ENCODE measurements around the gene GNLY. TPM values are rescaled to one million over a fixed set of nuclear protein-coding genes. Genes with fewer than 3 reads are reported as not detected.
A peak's percentile ranks its signal among the peaks of the same experiment; 100 is the strongest.
"Not testable (repeated sequence)": the region's sequence is repeated elsewhere in the genome, so short reads cannot be mapped to it uniquely, and the experiment has no call there.

Gene GNLY
- total RNA-seq, 1 donor from 2014 or later = 2.2 TPM

GRCh38 chr2:85707304-85707703, 13.1 kb downstream of the GNLY start:
- peak; percentile 85 for DNase-seq (ENCODE audit: low spot score)

DNA sequence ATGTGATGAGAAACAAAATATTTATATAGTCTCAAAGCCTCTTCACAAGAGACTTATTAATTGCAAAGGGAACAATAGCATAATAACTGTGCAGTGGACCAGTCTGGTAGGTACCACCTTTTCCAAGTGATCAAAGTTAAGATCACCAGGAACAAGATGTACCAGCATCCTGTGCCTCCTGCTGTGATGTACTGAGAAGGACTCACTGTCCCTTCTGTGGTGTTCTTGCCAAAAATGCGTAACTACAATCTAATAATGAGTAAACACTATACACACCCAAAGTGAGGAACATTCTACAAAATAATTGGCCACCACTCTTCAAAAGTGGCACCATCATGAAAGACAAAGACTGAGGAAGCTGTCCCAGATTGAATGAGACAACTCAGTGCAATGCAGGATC, 14.5 kb downstream of the GNLY start:
- no peak for DNase-seq (ENCODE audit: low spot score)

- DNase-seq (ENCODE audit: low spot score) = peak; percentile 68
These were observed 15.2 kb downstream of the GNLY start for GRCh38 chr2:85709401-85709811.

- no peak for DNase-seq (ENCODE audit: low spot score)
These were observed 16.8 kb downstream of the GNLY start for GRCh38 chr2:85710687-85711577.

- DNase-seq (ENCODE audit: low spot score) = no peak
These were observed 17.5 kb downstream of the GNLY start for GRCh38 chr2:85711578-85712060.

DNA sequence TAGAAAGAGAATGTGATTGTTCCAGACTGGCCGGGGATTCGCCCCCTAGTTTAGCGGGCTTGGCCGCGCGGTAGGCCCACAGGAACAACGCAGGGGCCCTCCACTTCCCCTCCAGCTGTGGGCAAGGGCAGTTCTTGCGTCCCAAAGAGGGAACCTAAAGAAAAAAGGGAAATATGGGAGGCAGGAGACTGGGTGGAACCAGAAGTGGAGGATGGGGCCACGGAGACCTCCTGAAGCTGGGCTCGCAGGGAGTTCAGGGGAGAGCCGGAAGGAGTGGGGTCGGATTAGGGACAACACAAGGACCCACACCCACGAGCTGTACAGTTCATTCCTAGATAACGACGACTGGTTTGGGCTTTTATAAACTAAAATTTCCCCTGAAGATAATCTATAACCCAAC, 18.2 kb downstream of the GNLY start:
- peak; percentile 35 for DNase-seq (ENCODE audit: low spot score)

GRCh38 chr2:85712849-85713612, 18.9 kb downstream of the GNLY start:
- DNase-seq (ENCODE audit: low spot score) = no peak

GRCh38 chr2:85713836-85714235, 19.7 kb downstream of the GNLY start:
- DNase-seq (ENCODE audit: low spot score) = no peak

DNA sequence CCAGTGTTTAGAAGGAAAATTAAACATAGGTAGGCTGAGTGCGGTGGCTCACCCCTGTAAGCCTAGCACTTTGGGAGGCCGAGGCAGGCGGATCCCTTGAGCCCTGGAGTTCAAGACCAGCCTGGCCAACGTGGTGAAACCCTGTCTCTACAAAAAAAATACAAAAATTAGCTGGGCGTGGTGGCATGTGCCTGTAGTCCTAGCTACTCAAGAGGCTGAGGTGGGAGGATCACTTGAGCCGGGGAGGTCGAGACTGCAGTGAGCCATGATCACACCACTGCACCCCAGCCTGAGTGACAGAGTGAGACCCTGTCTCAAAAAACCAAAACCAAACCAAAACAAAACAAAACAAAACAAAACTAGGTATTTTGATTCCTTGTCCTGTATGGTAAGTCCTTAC, 20.3 kb downstream of the GNLY start:
- DNase-seq (ENCODE audit: low spot score) = not testable (repeated sequence)

GRCh38 chr2:85714841-85715240, 20.7 kb downstream of the GNLY start:
- DNase-seq (ENCODE audit: low spot score) = no peak

DNA sequence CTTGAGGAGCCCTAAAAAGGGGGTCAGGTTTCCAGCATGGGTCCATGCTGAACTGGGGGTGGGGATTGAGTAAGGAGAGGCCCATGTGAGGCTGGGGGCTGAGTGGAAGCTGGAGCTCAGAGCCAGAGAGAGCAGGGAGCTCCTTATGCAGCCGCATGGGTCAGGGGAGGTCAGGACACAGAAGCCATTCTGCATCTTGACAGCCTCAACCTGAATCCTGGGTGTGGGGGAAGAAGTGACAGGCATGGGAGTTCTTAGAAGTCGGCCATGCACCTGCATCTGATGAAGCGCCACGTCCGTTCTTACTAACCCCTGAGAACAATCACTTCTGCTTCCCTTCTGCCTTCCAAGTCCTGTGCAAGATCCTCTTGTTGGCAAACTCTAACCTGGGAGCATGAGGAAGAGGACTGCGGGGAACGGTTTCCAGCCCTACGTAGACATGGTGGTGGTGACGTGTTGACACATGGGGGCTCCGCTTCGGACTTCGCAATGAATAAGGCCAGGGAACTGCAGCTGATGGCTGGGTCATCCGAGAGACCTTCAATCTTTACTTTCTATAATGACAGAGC, 22.3 kb downstream of the GNLY start:
- DNase-seq (ENCODE audit: low spot score) = no peak

- DNase-seq (ENCODE audit: low spot score) = no peak
These were observed 23.3 kb downstream of the GNLY start for GRCh38 chr2:85717308-85718008.

DNA sequence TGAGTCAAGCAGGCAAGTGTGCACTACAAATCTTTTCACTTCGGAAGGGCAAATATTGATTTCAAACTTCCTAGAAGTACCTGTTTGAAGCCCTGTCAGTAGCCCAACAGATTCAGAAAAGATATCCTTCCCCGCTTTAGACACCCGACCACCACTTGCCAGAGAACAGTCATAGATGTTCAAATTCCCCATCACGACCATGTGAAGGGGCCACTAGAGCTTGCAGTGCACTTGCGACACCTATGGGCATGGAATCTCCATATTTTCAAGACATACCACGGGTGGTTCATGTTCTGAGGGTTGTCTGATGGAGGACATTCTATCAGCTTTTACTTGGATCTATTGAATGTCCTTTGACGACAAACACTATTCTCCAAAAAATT, 23.8 kb downstream of the GNLY start:
- no peak for DNase-seq (ENCODE audit: low spot score)

DNA sequence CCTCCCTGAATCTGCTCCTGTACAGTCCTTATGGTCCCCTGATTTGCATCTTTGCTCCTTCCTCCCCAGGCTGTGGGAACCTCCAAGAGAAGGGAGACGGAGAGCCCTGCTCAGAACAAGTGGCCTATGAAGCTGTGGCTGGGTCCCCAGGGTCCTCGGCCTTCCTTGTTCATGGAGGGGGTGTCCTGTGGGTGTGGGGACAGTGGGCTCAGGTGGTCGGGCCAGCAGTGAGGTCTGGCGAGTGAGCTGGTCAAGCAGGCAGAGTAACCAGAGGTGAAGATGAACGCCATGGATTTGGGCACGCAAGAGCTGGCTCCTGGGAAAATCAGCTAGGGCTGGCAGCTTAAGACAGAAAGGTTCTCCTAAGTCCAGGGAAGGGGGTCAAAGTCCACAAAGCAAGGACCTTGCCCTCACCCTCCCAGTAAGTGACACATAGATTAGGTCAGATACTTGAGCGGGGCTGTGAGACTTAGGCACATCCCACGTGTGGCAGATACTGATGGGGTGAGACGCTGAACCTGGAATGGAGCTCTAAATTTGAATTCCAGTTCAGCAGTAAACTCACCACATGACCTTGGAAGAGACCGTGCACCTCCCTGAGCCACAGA, 24.8 kb downstream of the GNLY start:
- no peak for DNase-seq (ENCODE audit: low spot score)

GRCh38 chr2:85719609-85720240, 25.6 kb downstream of the GNLY start:
- no peak for DNase-seq (ENCODE audit: low spot score)

- no peak for DNase-seq (ENCODE audit: low spot score)
These were observed 26.4 kb downstream of the GNLY start for GRCh38 chr2:85720533-85720932.

GRCh38 chr2:85721641-85722040, 27.5 kb downstream of the GNLY start:
- DNase-seq (ENCODE audit: low spot score) = no peak

- DNase-seq (ENCODE audit: low spot score) = no peak
These were observed 28.4 kb downstream of the GNLY start for GRCh38 chr2:85722519-85722918.

DNA sequence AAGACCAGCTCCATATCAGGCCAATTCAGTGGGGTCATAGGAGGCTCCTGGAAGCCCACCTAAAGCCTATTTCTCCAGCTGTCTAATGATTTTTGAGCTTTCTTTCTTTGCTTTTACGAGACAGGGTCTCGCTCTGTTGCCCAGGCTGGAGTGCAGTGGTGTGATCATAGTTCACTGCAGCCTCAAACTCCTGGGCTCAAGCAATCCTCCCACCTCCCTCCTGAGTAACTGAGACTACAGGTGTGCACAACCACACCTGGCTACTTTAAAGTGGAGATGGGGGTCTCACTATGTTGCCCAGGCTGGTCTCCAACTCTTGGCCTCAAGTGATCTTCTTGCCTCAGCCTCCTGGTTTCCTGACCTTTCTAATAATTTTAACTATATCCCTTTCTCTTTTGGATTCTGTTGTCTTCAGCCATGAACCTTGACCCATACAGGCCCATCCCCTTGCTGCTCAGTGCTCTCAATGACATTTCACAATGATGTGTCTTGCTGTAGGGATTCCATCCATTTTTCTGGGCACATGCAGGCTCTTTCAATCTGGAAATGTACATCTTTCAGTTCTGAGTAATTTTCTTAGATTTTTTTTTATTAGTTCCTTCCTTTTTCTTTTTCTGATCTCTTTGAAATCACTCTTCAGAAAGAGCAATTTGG, 29.7 kb downstream of the GNLY start:
- no peak for DNase-seq (ENCODE audit: low spot score)

- no peak for DNase-seq (ENCODE audit: low spot score)
These were observed 30.6 kb downstream of the GNLY start for GRCh38 chr2:85724731-85725181.
